ENCODE measurements around the gene ZNF469. TPM values are rescaled to one million over a fixed set of nuclear protein-coding genes. Genes with fewer than 3 reads are reported as not detected.

Gene ZNF469
- polyA plus RNA-seq, 4 donors, result under 0.01 to 0.64 (median 0.30) TPM; not detected in 1

DNA sequence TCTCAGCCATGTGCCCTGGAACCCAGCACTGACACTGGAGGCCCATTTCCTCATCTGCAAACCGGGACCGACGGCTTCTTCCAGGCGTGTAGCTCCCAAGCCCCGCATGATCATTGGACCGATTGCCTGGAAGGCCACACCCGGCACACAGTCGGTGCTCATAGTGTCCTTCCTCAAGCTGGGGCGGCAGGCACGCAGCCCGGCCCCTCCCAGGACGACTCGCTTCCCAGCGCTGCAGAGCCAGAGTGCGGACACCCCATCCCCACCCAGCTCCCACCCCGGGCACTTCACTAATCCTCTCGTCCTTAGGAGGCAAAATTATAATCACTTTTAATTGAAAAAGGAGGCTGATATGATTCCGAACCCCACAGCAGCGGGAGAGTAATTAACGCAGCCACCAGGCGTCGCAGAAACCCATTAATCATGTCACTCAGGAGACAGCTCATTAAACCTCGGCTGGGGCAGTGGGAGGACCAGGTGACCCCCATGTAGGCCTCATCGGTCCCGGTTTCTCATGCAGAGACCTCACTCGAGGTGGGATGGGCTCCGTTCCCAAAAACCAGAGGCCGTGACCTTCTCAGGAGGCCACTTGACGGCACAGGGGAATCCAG, 33.1 kb downstream of the ZNF469 start:
- Histone ChIP-seq H3K9me3 (ENCODE audit: control insufficient read depth in 2 of 2, insufficient read depth in 1 of 2, low read depth in 1 of 2, low read length in 1 of 2) (no peaks in the 10 kb centered on the region), H3K36me3 (ENCODE audit: control insufficient read depth in 3 of 3, insufficient read depth in 2 of 3, low read depth in 1 of 3, low read length in 3 of 3) (no peaks in the 10 kb centered on the region), H3K27me3 (ENCODE audit: control insufficient read depth in 3 of 3, insufficient read depth in 3 of 3, low read length in 3 of 3) (no peaks in the 10 kb centered on the region), H3K4me1 (ENCODE audit: control insufficient read depth in 3 of 3, insufficient read depth in 2 of 3, low read depth in 1 of 3, low read length in 2 of 3) (no peaks in the 10 kb centered on the region), H3K4me3 (ENCODE audit: low read depth in 1 of 3, low read length in 3 of 3) (no peak overlapping the region), H3K27ac (ENCODE audit: low read depth in 1 of 3, low read length in 2 of 3) (no peak overlapping the region)
- no peak for FAIRE-seq
- 27 to 65% (median 51%) methylated on average over 29 of the region's 29 CpGs for WGBS, 3 donors
- DNase-seq, result peak in 1 of 2 donors; percentile 21

DNA sequence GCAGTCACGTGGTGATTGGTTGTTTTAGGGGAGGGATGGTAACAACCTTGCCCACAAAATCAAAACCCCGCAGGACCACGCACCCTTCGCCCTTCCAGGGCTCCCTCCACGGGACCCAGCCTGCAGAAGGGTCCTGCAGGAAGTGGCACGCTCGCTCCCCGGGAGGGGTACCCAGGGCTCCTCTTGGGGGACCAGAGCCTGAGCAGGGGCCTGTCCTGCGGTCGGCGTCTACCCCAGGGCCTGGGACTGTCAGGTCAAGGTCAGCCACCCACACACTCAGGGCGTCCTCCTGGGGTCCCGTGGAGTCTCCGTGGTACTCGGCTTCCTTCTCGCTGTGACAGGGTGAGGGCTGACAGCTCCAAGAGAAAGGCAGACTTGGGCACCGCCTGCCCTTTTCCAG, 33.9 kb downstream of the ZNF469 start:
- H3K36me3 ChIP-seq (ENCODE audit: control insufficient read depth in 3 of 3, insufficient read depth in 2 of 3, low read depth in 1 of 3, low read length in 3 of 3), result no peaks in the 10 kb centered on the region
- FAIRE-seq, result no peak
- no peak overlapping the region for H3K27ac ChIP-seq (ENCODE audit: low read depth in 1 of 3, low read length in 2 of 3)
- H3K9me3 ChIP-seq (ENCODE audit: control insufficient read depth in 2 of 2, insufficient read depth in 1 of 2, low read depth in 1 of 2, low read length in 1 of 2), result peaks cover 0 to 2% of the 10 kb centered on the region in 2 donors
- no peaks in the 10 kb centered on the region for H3K4me1 ChIP-seq (ENCODE audit: control insufficient read depth in 3 of 3, insufficient read depth in 2 of 3, low read depth in 1 of 3, low read length in 2 of 3)
- no peaks in the 10 kb centered on the region for H3K27me3 ChIP-seq (ENCODE audit: control insufficient read depth in 3 of 3, insufficient read depth in 3 of 3, low read length in 3 of 3)
- no peak for DNase-seq
- no peak overlapping the region for H3K4me3 ChIP-seq (ENCODE audit: low read depth in 1 of 3, low read length in 3 of 3)
- WGBS, 3 donors, result 87 to 90% (median 88%) methylated on average over 17 of the region's 17 CpGs

DNA sequence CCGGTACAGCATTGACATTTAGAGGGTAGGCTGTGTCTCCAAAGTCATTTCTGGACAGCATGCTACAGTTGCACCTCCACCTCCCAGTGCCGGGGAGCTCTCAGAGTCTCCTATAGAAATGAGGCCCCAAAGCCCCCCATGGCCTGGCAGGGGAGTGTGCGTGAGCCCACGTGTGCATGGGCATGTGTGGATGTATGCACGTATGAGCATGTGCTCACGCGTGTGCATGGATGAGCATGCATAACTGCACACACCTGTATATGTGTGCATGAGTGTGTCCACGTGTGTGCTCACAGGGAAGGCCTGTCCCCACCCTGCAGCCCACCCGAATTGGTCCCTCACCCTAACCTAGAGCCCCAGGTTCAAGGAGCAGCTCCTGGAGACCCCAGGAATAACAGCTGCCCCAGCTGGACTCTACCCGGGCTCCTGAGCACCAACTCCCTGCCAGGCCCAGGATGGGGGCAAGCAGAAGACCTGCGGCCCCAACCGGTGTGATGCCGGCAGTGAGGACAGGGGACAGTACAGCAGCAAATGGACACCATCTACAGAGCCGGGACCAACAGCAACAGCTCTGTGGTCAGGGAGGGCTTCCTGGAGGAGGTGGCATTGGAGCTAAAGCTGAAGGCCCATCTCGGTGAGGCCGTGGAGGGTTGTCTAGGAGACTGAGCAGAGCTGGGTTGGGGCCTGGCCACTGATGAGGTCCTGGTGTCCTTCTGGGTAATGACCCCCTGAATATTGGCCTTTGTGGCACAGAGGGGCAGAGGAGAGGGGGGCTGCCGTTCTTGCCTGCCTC, 35.1 kb downstream of the ZNF469 start:
- no peaks in the 10 kb centered on the region for H3K4me1 ChIP-seq (ENCODE audit: control insufficient read depth in 3 of 3, insufficient read depth in 2 of 3, low read depth in 1 of 3, low read length in 2 of 3)
- H3K9me3 ChIP-seq (ENCODE audit: control insufficient read depth in 2 of 2, insufficient read depth in 1 of 2, low read depth in 1 of 2, low read length in 1 of 2), result peaks cover 0 to 2% of the 10 kb centered on the region in 2 donors
- H3K4me3 ChIP-seq (ENCODE audit: low read depth in 1 of 3, low read length in 3 of 3), result no peak overlapping the region
- WGBS, 3 donors, result 69 to 82% (median 71%) methylated on average over 17 of the region's 17 CpGs
- H3K36me3 ChIP-seq (ENCODE audit: control insufficient read depth in 3 of 3, insufficient read depth in 2 of 3, low read depth in 1 of 3, low read length in 3 of 3), result no peaks in the 10 kb centered on the region
- no peak for DNase-seq
- H3K27me3 ChIP-seq (ENCODE audit: control insufficient read depth in 3 of 3, insufficient read depth in 3 of 3, low read length in 3 of 3), result no peaks in the 10 kb centered on the region
- no peak for FAIRE-seq
- H3K27ac ChIP-seq (ENCODE audit: low read depth in 1 of 3, low read length in 2 of 3), result no peak overlapping the region

DNA sequence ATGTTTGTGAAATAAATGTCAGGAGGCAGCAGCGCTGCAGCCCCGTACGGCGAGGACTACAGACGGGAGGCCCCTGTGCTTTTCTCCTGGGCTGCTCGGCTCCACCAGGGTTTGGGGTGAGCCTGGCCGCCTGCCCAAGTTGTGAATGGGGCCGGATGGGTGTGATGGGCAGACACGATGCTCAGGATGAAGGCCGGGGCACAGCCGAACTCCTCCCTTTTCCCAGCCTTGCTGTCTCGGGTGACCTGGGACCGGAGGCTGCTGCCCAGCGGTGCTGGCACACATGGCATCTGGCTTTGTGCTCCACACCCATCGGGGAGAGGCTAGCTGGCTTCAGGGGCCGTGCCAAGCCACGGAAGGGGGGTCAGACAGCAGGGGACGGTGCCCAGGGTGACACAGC, 36.1 kb downstream of the ZNF469 start:
- WGBS, 3 donors, result 38 to 65% (median 49%) methylated on average over 18 of the region's 18 CpGs

DNA sequence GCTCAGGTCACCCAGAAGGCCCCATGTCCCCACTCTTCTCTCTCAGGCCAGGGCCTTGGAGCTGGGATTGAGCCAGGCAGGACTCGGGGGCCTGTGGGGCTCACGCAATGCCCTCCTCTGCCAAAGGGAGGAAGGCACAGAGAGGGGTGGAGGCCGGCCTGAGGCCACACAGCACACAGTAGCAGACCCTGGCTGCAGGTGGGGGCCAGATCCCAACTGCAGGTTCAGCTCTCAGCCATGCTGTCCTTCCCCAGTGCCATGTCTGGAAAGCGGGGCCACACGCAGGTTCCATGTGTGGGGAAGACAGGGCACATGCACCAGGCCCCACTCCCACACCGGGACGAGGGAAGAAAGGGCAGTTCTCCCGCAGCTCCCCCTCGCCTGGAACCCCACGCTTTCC, 37.0 kb downstream of the ZNF469 start:
- no peak overlapping the region for H3K4me3 ChIP-seq (ENCODE audit: low read depth in 1 of 3, low read length in 3 of 3)
- no peaks in the 10 kb centered on the region for H3K36me3 ChIP-seq (ENCODE audit: control insufficient read depth in 3 of 3, insufficient read depth in 2 of 3, low read depth in 1 of 3, low read length in 3 of 3)
- peaks cover 0 to 4% (median 0%) of the 10 kb centered on the region in 3 donors for H3K27me3 ChIP-seq (ENCODE audit: control insufficient read depth in 3 of 3, insufficient read depth in 3 of 3, low read length in 3 of 3)
- H3K27ac ChIP-seq (ENCODE audit: low read depth in 1 of 3, low read length in 2 of 3), result no peak overlapping the region
- no peaks in the 10 kb centered on the region for H3K4me1 ChIP-seq (ENCODE audit: control insufficient read depth in 3 of 3, insufficient read depth in 2 of 3, low read depth in 1 of 3, low read length in 2 of 3)
- FAIRE-seq (no peak), DNase-seq (no peak)
- WGBS, 3 donors, result 85 to 94% (median 87%) methylated on average over 10 of the region's 10 CpGs
- peaks cover 0 to 2% of the 10 kb centered on the region in 2 donors for H3K9me3 ChIP-seq (ENCODE audit: control insufficient read depth in 2 of 2, insufficient read depth in 1 of 2, low read depth in 1 of 2, low read length in 1 of 2)

More for the DNA sequence above, 36.1 kb downstream of the ZNF469 start:
- Histone ChIP-seq H3K27me3 (ENCODE audit: control insufficient read depth in 3 of 3, insufficient read depth in 3 of 3, low read length in 3 of 3) (peaks cover 0 to 4% (median 0%) of the 10 kb centered on the region in 3 donors), H3K4me3 (ENCODE audit: low read depth in 1 of 3, low read length in 3 of 3) (no peak overlapping the region), H3K4me1 (ENCODE audit: control insufficient read depth in 3 of 3, insufficient read depth in 2 of 3, low read depth in 1 of 3, low read length in 2 of 3) (no peaks in the 10 kb centered on the region), H3K27ac (ENCODE audit: low read depth in 1 of 3, low read length in 2 of 3) (no peak overlapping the region), H3K9me3 (ENCODE audit: control insufficient read depth in 2 of 2, insufficient read depth in 1 of 2, low read depth in 1 of 2, low read length in 1 of 2) (peaks cover 0 to 2% of the 10 kb centered on the region in 2 donors), H3K36me3 (ENCODE audit: control insufficient read depth in 3 of 3, insufficient read depth in 2 of 3, low read depth in 1 of 3, low read length in 3 of 3) (no peaks in the 10 kb centered on the region)
- FAIRE-seq, result no peak
- DNase-seq, result no peak

DNA sequence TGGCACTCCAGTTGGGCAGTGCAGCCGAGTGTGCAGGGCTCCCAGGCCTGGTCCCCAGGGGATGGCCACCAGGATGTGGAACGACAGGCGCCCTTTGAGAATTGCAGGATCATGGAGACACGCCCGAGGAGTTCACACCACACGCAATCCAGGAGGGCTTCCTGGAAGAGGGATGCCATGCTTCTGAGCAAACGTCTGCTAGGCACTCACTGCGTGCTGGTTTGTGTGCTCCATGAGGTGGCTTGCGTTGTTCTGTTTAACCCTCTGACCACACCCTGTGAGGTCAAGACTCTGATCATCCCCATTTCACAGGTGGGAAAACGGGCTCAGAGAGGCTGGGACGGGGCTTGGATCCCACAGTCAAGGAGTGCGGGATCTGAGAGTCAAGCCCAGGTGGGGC, 37.7 kb downstream of the ZNF469 start:
- FAIRE-seq, result no peak
- Histone ChIP-seq H3K27me3 (ENCODE audit: control insufficient read depth in 3 of 3, insufficient read depth in 3 of 3, low read length in 3 of 3) (peaks cover 0 to 4% (median 0%) of the 10 kb centered on the region in 3 donors), H3K36me3 (ENCODE audit: control insufficient read depth in 3 of 3, insufficient read depth in 2 of 3, low read depth in 1 of 3, low read length in 3 of 3) (no peaks in the 10 kb centered on the region), H3K9me3 (ENCODE audit: control insufficient read depth in 2 of 2, insufficient read depth in 1 of 2, low read depth in 1 of 2, low read length in 1 of 2) (peaks cover 0 to 2% of the 10 kb centered on the region in 2 donors), H3K4me1 (ENCODE audit: control insufficient read depth in 3 of 3, insufficient read depth in 2 of 3, low read depth in 1 of 3, low read length in 2 of 3) (no peaks in the 10 kb centered on the region), H3K4me3 (ENCODE audit: low read depth in 1 of 3, low read length in 3 of 3) (no peak overlapping the region), H3K27ac (ENCODE audit: low read depth in 1 of 3, low read length in 2 of 3) (no peak overlapping the region)
- DNase-seq, result no peak
- 75 to 79% (median 75%) methylated on average over 12 of the region's 12 CpGs for WGBS, 3 donors

DNA sequence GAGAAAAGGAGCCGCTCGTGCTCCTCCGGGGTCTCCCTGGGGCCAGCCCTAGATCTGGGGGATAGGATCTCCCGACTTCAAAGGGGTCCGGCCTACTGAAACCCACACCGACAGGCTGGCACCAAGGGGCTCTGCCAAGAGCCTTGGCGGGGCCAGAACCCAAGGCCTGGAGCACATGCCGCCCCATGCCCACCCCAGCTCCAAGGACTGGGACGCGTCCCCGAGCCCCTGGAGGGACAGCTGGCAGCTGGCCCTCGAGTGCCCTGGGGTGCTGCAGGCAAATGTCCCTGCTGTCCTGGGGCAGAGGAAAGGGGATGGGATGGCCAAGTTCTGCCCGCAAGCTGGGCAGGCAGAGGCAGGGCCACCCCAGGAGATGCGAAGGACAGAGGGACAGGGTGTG, 38.5 kb downstream of the ZNF469 start:
- Histone ChIP-seq H3K27ac (ENCODE audit: low read depth in 1 of 3, low read length in 2 of 3) (no peak overlapping the region), H3K27me3 (ENCODE audit: control insufficient read depth in 3 of 3, insufficient read depth in 3 of 3, low read length in 3 of 3) (peaks cover 0 to 4% (median 0%) of the 10 kb centered on the region in 3 donors), H3K4me3 (ENCODE audit: low read depth in 1 of 3, low read length in 3 of 3) (no peak overlapping the region), H3K4me1 (ENCODE audit: control insufficient read depth in 3 of 3, insufficient read depth in 2 of 3, low read depth in 1 of 3, low read length in 2 of 3) (no peaks in the 10 kb centered on the region), H3K9me3 (ENCODE audit: control insufficient read depth in 2 of 2, insufficient read depth in 1 of 2, low read depth in 1 of 2, low read length in 1 of 2) (peaks cover 0 to 2% of the 10 kb centered on the region in 2 donors), H3K36me3 (ENCODE audit: control insufficient read depth in 3 of 3, insufficient read depth in 2 of 3, low read depth in 1 of 3, low read length in 3 of 3) (no peaks in the 10 kb centered on the region)
- DNase-seq (no peak), FAIRE-seq (no peak)
- WGBS, 3 donors, result 80 to 89% (median 85%) methylated on average over 13 to 14 of the region's 14 CpGs

DNA sequence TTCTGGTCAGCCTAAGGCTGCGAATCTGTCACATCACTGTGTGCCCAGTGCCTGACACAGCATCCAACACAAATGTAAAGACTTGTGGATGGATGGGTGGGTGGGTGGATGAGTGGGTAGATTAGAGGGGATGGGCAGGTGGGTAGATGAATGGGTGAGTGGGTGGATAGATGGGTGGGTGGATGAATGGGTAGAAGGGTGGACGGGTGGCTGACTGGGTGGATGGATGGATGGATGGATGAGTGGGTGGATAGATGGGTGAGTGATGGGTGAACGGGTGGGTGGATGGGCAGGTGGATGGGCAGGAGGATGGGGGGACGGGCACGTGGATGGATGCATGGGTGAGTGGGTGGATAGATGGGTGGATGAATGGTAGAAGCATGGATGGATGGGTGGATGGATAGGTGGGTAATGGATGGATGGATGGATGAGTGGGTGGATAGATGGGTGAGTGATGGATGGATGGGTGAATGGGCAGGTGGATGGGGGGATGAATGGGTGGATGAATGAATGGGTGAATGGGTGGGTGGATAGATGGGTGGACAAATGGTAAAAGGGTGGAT, 39.2 kb downstream of the ZNF469 start:
- H3K27me3 ChIP-seq (ENCODE audit: control insufficient read depth in 3 of 3, insufficient read depth in 3 of 3, low read length in 3 of 3), result peaks cover 0 to 4% (median 0%) of the 10 kb centered on the region in 3 donors
- no peak overlapping the region for H3K4me3 ChIP-seq (ENCODE audit: low read depth in 1 of 3, low read length in 3 of 3)
- H3K27ac ChIP-seq (ENCODE audit: low read depth in 1 of 3, low read length in 2 of 3), result no peak overlapping the region
- no peaks in the 10 kb centered on the region for H3K36me3 ChIP-seq (ENCODE audit: control insufficient read depth in 3 of 3, insufficient read depth in 2 of 3, low read depth in 1 of 3, low read length in 3 of 3)
- DNase-seq (no peak), FAIRE-seq (no peak)
- H3K9me3 ChIP-seq (ENCODE audit: control insufficient read depth in 2 of 2, insufficient read depth in 1 of 2, low read depth in 1 of 2, low read length in 1 of 2), result peaks cover 0 to 2% of the 10 kb centered on the region in 2 donors
- H3K4me1 ChIP-seq (ENCODE audit: control insufficient read depth in 3 of 3, insufficient read depth in 2 of 3, low read depth in 1 of 3, low read length in 2 of 3), result no peaks in the 10 kb centered on the region
- 45 to 51% (median 47%) methylated on average over 5 of the region's 5 CpGs for WGBS, 3 donors
